ENCODE data around the gene IL1R2.

DNA sequence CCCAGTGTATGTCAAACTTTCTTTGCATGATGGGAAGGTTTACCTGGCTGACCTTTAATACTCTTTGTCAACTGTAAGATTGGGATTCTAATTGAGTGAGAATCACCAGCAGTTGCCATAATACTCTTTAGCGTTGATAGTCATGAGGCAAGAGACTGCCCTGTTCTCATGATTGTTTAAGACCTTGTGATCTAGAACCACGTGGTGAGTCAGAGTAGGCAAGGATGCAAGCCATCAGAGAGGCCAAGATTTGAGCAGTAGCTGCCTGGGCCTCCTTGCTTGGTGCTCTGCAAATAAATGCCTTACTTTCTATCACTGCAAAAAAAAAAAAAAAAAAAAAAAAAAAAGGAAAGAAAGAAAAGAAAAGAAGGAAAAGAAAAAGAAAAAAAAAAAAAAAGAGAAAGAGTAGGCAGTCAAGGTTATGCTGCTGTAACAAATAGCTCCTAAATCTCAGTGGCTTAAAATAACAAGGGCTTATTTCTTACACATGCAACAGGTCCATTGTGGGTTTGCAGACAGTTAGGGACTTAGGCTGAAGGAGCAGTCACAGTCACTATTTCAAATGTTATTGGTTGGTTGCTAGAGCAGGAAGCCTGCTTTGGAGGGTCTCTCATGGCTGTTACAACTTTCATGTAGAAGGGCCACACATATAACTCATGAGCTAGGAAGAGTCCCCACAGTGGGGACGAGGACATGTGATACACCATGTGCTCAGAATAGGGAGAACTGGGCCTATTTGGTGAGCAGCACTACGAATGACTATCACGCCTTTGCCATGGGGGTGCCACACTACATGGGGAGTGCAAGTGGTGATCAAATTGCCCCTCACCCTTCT lies 21.7 kb downstream of the IL1R2 start:
- TF ChIP-seq POLR2A (IDR thresholded peaks at IDR 0.05), result no peak
- TF ChIP-seq, protein P1, sequence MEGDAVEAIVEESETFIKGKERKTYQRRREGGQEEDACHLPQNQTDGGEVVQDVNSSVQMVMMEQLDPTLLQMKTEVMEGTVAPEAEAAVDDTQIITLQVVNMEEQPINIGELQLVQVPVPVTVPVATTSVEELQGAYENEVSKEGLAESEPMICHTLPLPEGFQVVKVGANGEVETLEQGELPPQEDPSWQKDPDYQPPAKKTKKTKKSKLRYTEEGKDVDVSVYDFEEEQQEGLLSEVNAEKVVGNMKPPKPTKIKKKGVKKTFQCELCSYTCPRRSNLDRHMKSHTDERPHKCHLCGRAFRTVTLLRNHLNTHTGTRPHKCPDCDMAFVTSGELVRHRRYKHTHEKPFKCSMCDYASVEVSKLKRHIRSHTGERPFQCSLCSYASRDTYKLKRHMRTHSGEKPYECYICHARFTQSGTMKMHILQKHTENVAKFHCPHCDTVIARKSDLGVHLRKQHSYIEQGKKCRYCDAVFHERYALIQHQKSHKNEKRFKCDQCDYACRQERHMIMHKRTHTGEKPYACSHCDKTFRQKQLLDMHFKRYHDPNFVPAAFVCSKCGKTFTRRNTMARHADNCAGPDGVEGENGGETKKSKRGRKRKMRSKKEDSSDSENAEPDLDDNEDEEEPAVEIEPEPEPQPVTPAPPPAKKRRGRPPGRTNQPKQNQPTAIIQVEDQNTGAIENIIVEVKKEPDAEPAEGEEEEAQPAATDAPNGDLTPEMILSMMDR (IDR thresholded peaks at IDR 0.05), result no peak
